ENCODE results near the gene PROB1.

- TF ChIP-seq CTCF (IDR thresholded peaks at IDR 0.05), result no peak
- TF ChIP-seq POLR2A (IDR thresholded peaks at IDR 0.05), result no peak
- no peak for TF ChIP-seq POLR2AphosphoS5 (IDR thresholded peaks at IDR 0.05)
- TF ChIP-seq EP300 (IDR thresholded peaks at IDR 0.05), result no peak
Observed at GRCh38 chr5:139435676-139436075, 40.8 kb upstream of the PROB1 start.

Data from suprapubic skin (tissue), 4 donors.